Mesenchymal stem cell (in vitro differentiated cells and primary cell): ENCODE results near the gene CNIH3.

Source experiments
- DNase-seq: peaks from one replicate; pipeline ENCODE4 v3.0.0-alpha.2; 2013
- H2AFZ ChIP-seq: one replicate; pipeline ENCODE4 v1.6.1; 2013; ENCODE audit warnings: low read depth, mild to moderate bottlenecking, control low read depth, inconsistent platforms, low read length, moderate library complexity
- H2AK5ac ChIP-seq: 2 replicates; pipeline ENCODE4 v1.6.1; 2013; ENCODE audit warnings: low read length, moderate library complexity, mild to moderate bottlenecking, inconsistent platforms; ENCODE audit not compliant: severe bottlenecking
- H2BK120ac ChIP-seq: one replicate; pipeline ENCODE4 v1.6.1; 2013; ENCODE audit warnings: low read depth, mild to moderate bottlenecking, inconsistent platforms, low read length, moderate library complexity
- H2BK12ac ChIP-seq, 2 experiments: one replicate each; pipeline ENCODE4 v1.6.1; 2013; ENCODE audit warnings: inconsistent platforms in 2 of 2, low read length in 2 of 2, mild to moderate bottlenecking in 2 of 2, moderate library complexity in 2 of 2, control low read depth in 1 of 2
- H2BK15ac ChIP-seq: one replicate; pipeline ENCODE4 v1.6.1; 2013; ENCODE audit warnings: mild to moderate bottlenecking, low read depth, inconsistent platforms; ENCODE audit not compliant: poor library complexity, severe bottlenecking
- H2BK5ac ChIP-seq: 2 replicates; pipeline ENCODE4 v1.6.1; 2013; ENCODE audit warnings: low read depth, mild to moderate bottlenecking, low read length, control low read depth, inconsistent platforms; ENCODE audit not compliant: poor library complexity, severe bottlenecking
- H3K14ac ChIP-seq, 2 experiments: one replicate each; pipeline ENCODE4 v1.6.1; 2013; ENCODE audit warnings: inconsistent platforms in 2 of 2, low read length in 2 of 2, control low read depth in 1 of 2, mild to moderate bottlenecking in 1 of 2, moderate library complexity in 1 of 2
- H3K18ac ChIP-seq, 2 experiments: one replicate each; pipeline ENCODE4 v1.6.1; 2013; ENCODE audit warnings: inconsistent platforms in 2 of 2, low read length in 2 of 2, control low read depth in 1 of 2, low read depth in 1 of 2, mild to moderate bottlenecking in 1 of 2
- H3K23ac ChIP-seq, 2 experiments: one replicate each; pipeline ENCODE4 v1.6.1; 2013; ENCODE audit warnings: inconsistent platforms in 2 of 2, low read length in 2 of 2, mild to moderate bottlenecking in 2 of 2, moderate library complexity in 2 of 2, control low read depth in 1 of 2
- H3K27ac ChIP-seq: 2 replicates; pipeline ENCODE4 v1.5.1; 2013; ENCODE audit warnings: mild to moderate bottlenecking, moderate library complexity, low read length, control low read depth, inconsistent platforms; ENCODE audit not compliant: poor library complexity, severe bottlenecking
- H3K27me3 ChIP-seq, 2 experiments: 2 replicates each; pipeline versions ENCODE4 v1.6.1 to v1.7.0; 2013; ENCODE audit warnings: low read length in 2 of 2, mild to moderate bottlenecking in 2 of 2, moderate library complexity in 2 of 2, control low read depth in 1 of 2, inconsistent platforms in 1 of 2; ENCODE audit not compliant: control insufficient read depth in 1 of 2, insufficient read depth in 1 of 2
- H3K36me3 ChIP-seq, 2 experiments: 2 replicates each; pipeline versions ENCODE4 v1.6.1 to v1.7.0; 2013; ENCODE audit warnings: low read length in 2 of 2, control low read depth in 1 of 2, inconsistent platforms in 1 of 2, low read depth in 1 of 2, mild to moderate bottlenecking in 1 of 2; ENCODE audit not compliant: insufficient read depth in 2 of 2, control insufficient read depth in 1 of 2
- H3K4ac ChIP-seq, 2 experiments: one replicate each; pipeline ENCODE4 v1.6.1; 2013; ENCODE audit warnings: inconsistent platforms in 2 of 2, low read length in 2 of 2, mild to moderate bottlenecking in 2 of 2, moderate library complexity in 2 of 2, control low read depth in 1 of 2, low read depth in 1 of 2
- H3K4me1 ChIP-seq: 2 replicates; pipeline ENCODE4 v1.6.1; 2013; ENCODE audit warnings: low read depth, low read length, control low read depth; ENCODE audit not compliant: control insufficient read depth, insufficient read depth
- H3K4me2 ChIP-seq: 2 replicates; pipeline ENCODE4 v1.6.1; 2013; ENCODE audit warnings: low read length, mild to moderate bottlenecking, inconsistent platforms; ENCODE audit not compliant: poor library complexity, severe bottlenecking
- H3K4me3 ChIP-seq, 2 experiments: 2 replicates each; pipeline versions ENCODE4 v1.5.1 to v1.7.0; 2013; ENCODE audit warnings: low read length in 2 of 2, mild to moderate bottlenecking in 2 of 2, control low read depth in 1 of 2, low read depth in 1 of 2; ENCODE audit not compliant: insufficient read depth in 1 of 2
- H3K79me1 ChIP-seq: replicated peaks from 2 replicates; pipeline ENCODE4 v1.6.1; 2013; ENCODE audit warnings: mild to moderate bottlenecking, control low read depth, low read length, inconsistent platforms; ENCODE audit not compliant: poor library complexity, severe bottlenecking
- H3K9ac ChIP-seq: 2 replicates; pipeline ENCODE4 v1.7.0; 2013; ENCODE audit warnings: mild to moderate bottlenecking, low read length, moderate library complexity
- H3K9me3 ChIP-seq: 2 replicates; pipeline ENCODE4 v1.7.0; 2013; ENCODE audit warnings: mild to moderate bottlenecking, low read length; ENCODE audit not compliant: control insufficient read depth
- H4K8ac ChIP-seq: one replicate; pipeline ENCODE4 v1.6.1; 2013; ENCODE audit warnings: inconsistent platforms, mild to moderate bottlenecking, low read length, moderate library complexity
- H4K91ac ChIP-seq: one replicate; pipeline ENCODE4 v1.6.1; 2013; ENCODE audit warnings: mild to moderate bottlenecking, low read length, inconsistent platforms
- WGBS: methylation state at CpG from one replicate; pipeline ENCODE4 v1.1.7; 2013; ENCODE audit warnings: mixed read lengths; 5-methylcytosine and 5-hydroxymethylcytosine counted together

Gene CNIH3

DNA sequence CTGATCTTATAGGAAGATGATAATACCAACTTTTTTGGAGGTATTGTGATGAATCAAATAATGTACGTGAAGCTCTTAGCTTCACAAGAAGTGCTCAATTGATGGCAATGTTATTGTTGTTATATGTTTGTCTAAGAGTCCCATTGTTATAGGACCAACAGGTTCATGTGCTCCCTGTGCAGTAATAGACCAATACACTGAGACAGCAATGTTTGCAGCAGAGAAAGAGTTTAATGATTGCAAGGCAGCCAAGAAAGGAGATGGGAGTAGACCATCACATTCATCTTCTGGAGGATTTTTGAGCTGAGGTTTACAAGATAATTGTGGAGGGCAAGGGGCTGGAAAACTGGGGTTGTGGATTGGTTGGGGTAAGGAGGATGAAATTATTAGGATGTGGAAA lies 143.0 kb downstream of the CNIH3 start:
- no peak overlapping the region for H2BK15ac ChIP-seq
- no peak overlapping the region for H3K4me2 ChIP-seq
- H3K18ac ChIP-seq: no peak overlapping the region
- H2BK12ac ChIP-seq: no peak overlapping the region
- H3K23ac ChIP-seq: no peak overlapping the region
- no peaks in the 10 kb centered on the region for H3K79me1 ChIP-seq
- no peaks in the 10 kb centered on the region for H3K4me1 ChIP-seq
- peaks cover 9% of the 10 kb centered on the region for H3K9me3 ChIP-seq
- no peaks in the 10 kb centered on the region for H3K27me3 ChIP-seq
- peak overlapping the region; percentile 54 for H3K9ac ChIP-seq
- no peak for DNase-seq
- H2AFZ ChIP-seq: no peak overlapping the region
- WGBS: 96% methylated on average over 1 of the region's 1 CpG
- no peak overlapping the region for H3K4ac ChIP-seq
- no peak overlapping the region for H3K27ac ChIP-seq
- H3K14ac ChIP-seq: no peak overlapping the region
- H3K36me3 ChIP-seq: no peaks in the 10 kb centered on the region
- no peak overlapping the region for H4K91ac ChIP-seq
- no peak overlapping the region for H2BK5ac ChIP-seq
- H3K4me3 ChIP-seq: no peak overlapping the region
- H4K8ac ChIP-seq: no peak overlapping the region
- H2BK120ac ChIP-seq: no peak overlapping the region
- H2AK5ac ChIP-seq: no peak overlapping the region

DNA sequence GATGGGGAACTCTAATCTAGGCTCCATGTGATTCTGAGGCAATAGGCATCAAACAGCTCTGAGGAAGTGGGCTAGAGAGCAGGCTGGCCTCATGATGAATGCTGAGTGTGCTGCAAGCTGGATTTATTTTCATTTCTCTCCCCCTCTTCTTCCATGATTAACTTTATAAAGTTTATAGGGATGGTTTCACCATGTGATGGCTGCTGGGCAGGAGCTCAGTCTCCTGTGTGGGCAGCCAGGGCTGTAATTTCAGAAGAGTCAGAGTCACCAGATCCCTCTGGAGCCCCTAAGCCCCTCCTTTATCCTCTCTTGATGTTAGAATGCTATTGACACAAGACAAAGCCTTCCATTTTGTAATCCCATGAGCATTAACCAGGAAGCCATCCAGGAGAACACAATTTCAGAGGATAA lies 143.6 kb downstream of the CNIH3 start:
- no peaks in the 10 kb centered on the region for H3K79me1 ChIP-seq
- no peak overlapping the region for H2BK15ac ChIP-seq
- no peak overlapping the region for H3K4me2 ChIP-seq
- no peak overlapping the region for H3K4ac ChIP-seq
- no peaks in the 10 kb centered on the region for H3K36me3 ChIP-seq
- no peaks in the 10 kb centered on the region for H3K4me1 ChIP-seq
- H3K9me3 ChIP-seq: peaks cover 9% of the 10 kb centered on the region
- H3K27ac ChIP-seq: no peak overlapping the region
- no peak overlapping the region for H3K14ac ChIP-seq
- no peak overlapping the region for H2BK5ac ChIP-seq
- no peak overlapping the region for H4K91ac ChIP-seq
- no peak overlapping the region for H3K18ac ChIP-seq
- H4K8ac ChIP-seq: no peak overlapping the region
- H3K23ac ChIP-seq: no peak overlapping the region
- H2BK120ac ChIP-seq: no peak overlapping the region
- H3K4me3 ChIP-seq: no peak overlapping the region
- no peak overlapping the region for H2AK5ac ChIP-seq
- H2BK12ac ChIP-seq: no peak overlapping the region
- no peak overlapping the region for H2AFZ ChIP-seq
- H3K27me3 ChIP-seq: no peaks in the 10 kb centered on the region
- H3K9ac ChIP-seq: peak overlapping the region; percentile 54
- no peak for DNase-seq

DNA sequence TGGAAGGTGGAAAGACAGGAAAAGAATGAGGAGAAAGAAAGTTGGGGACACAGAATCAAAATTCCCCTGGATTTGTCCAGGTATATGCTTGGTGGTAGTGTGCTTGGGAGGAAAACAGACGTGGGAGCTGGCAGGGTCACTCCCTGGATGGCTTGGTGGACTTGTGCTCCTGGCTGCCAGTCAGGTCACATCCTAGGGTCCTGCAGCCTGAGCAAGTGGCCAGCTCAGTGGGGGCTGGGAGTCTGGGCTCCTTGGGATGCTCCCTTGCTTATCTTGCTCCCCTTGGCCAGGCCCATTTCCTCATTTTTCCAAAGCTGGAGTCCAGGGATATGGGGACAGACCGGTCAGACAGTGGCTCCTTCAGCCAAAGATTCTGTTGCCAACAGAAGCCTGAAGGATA lies 144.0 kb downstream of the CNIH3 start:
- peaks cover 0 to under 1% of the 10 kb centered on the region in 2 experiments for H3K27me3 ChIP-seq
- 75% methylated on average over 2 of the region's 2 CpGs for WGBS

DNA sequence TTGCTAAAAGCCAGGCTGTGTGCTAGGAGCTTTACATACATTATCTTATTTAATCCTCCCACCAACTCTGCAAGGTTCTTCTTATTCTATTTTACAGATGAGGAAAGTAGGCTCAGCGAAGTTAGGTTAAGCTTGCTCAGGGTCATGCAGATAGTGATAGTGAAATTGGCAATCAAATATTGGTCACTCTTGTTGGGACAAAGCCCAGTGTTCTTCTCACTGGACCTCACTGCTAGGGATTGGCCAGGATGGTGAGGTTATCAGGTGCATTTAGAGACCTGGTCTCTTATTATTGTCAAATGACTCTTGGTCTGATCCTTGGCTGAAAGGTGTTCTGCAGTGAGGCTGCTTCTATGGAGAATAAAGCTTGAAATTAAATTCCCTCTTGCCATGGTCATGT lies 145.1 kb downstream of the CNIH3 start:
- H3K79me1 ChIP-seq: no peaks in the 10 kb centered on the region
- H3K23ac ChIP-seq: no peak overlapping the region
- no peak for DNase-seq
- no peak overlapping the region for H2AFZ ChIP-seq
- H3K27ac ChIP-seq: no peak overlapping the region
- no peak overlapping the region for H2BK15ac ChIP-seq
- no peak overlapping the region for H4K91ac ChIP-seq
- H3K4me1 ChIP-seq: no peaks in the 10 kb centered on the region
- peak overlapping the region; percentile 20 for H3K9ac ChIP-seq
- H4K8ac ChIP-seq: no peak overlapping the region
- H2BK5ac ChIP-seq: no peak overlapping the region
- no peak overlapping the region for H3K4ac ChIP-seq
- no peak overlapping the region for H2BK12ac ChIP-seq
- no peak overlapping the region for H3K18ac ChIP-seq
- H3K14ac ChIP-seq: no peak overlapping the region
- 83% methylated on average over 1 of the region's 1 CpG for WGBS
- H2BK120ac ChIP-seq: no peak overlapping the region
- no peaks in the 10 kb centered on the region for H3K36me3 ChIP-seq
- H3K4me3 ChIP-seq: no peak overlapping the region
- H3K4me2 ChIP-seq: no peak overlapping the region
- H3K9me3 ChIP-seq: peaks cover 9% of the 10 kb centered on the region
- H2AK5ac ChIP-seq: no peak overlapping the region
- H3K27me3 ChIP-seq: peaks cover 0 to 11% of the 10 kb centered on the region in 2 experiments

More for the DNA sequence above, 144.0 kb downstream of the CNIH3 start:
- Histone ChIP-seq H2BK120ac (no peak overlapping the region), H3K18ac (no peak overlapping the region), H3K4me1 (no peaks in the 10 kb centered on the region), H3K4me3 (no peak overlapping the region), H3K4me2 (no peak overlapping the region), H2BK15ac (no peak overlapping the region), H3K9me3 (peaks cover 9% of the 10 kb centered on the region), H4K8ac (no peak overlapping the region), H3K27ac (no peak overlapping the region), H2BK12ac (no peak overlapping the region), H2BK5ac (no peak overlapping the region), H2AFZ (no peak overlapping the region), H3K9ac (peak overlapping the region; percentile 54), H4K91ac (no peak overlapping the region), H2AK5ac (no peak overlapping the region), H3K23ac (no peak overlapping the region), H3K79me1 (no peaks in the 10 kb centered on the region), H3K14ac (no peak overlapping the region), H3K4ac (no peak overlapping the region), H3K36me3 (no peaks in the 10 kb centered on the region)
- DNase-seq: no peak
